K562 (cell line): Measurements from ENCODE around the gene PIP4K2A. TPM values are rescaled to one million over a fixed set of nuclear protein-coding genes. Genes with fewer than 3 reads are reported as not detected.

ENCODE experiments used
- ATAC-seq: fragments of 200-7000 bp; cut with Tn5 transposase; 3 replicates; pipeline ENCODE4 v1.9.1; 2020; ENCODE audit warnings: moderate library complexity
- BruUV-seq: library from RNA; stranded (reverse); fragments of 400-500 nt; replicated peaks from 2 replicates; lab custom pipeline; 2021; lab: Mats Ljungman, UMichigan
- CTCF ChIA-PET: fragments of 300-600 bp; formaldehyde crosslinking; extraction: SDS; loops from one replicate; lab custom pipeline; 2021; ENCODE audit warnings: low intra/inter-chr PET ratio; lab: Yijun Ruan, JAX
- POLR2A ChIA-PET: fragments of 300-600, 350-650 bp; sonication (Branson Sonifier 250); formaldehyde crosslinking; extraction: SDS; loops from one replicate; lab custom pipeline; 2021; ENCODE audit warnings: antibody characterized with exemption, inconsistent platforms; lab: Yijun Ruan, JAX
- DNase-seq, 4 experiments: peaks; one replicate each; pipeline versions ENCODE4 v3.0.0 to v3.0.0-alpha.2; 2011 to 2018; ENCODE audit warnings: low spot score in 3 of 4, mixed read lengths in 3 of 4; ENCODE audit errors: extremely low read depth in 1 of 4
- FAIRE-seq: peaks from 2 replicates; lab custom pipeline; 2011; peaks lifted over from hg19 to GRCh38; lab: Jason Lieb, UNC
- H2AFZ ChIP-seq: 2 replicates; pipeline ENCODE4 v1.6.0; 2011; ENCODE audit warnings: low read depth, low read length, control low read depth, inconsistent platforms
- H3K27ac ChIP-seq: fragments of 200-600 bp; 3 replicates; pipeline ENCODE4 v1.8.0; 2011; ENCODE audit warnings: low read depth, mild to moderate bottlenecking, control low read depth, inconsistent platforms, low read length, moderate library complexity, mixed read lengths; ENCODE audit errors: extremely low read depth
- H3K27me3 ChIP-seq, 2 experiments: fragments of 300-600 bp in 1 of 2; 2 replicates in 1 of 2; 3 replicates in 1 of 2; pipeline versions ENCODE4 v1.6.0 to v1.8.0; 2011; ENCODE audit warnings: inconsistent platforms in 2 of 2, low read length in 2 of 2, mild to moderate bottlenecking in 1 of 2, mixed read lengths in 1 of 2, moderate library complexity in 1 of 2; ENCODE audit not compliant: control insufficient read depth in 2 of 2, insufficient read depth in 2 of 2
- H3K36me3 ChIP-seq: fragments of 300-600 bp; 3 replicates; pipeline ENCODE4 v1.8.0; 2011; ENCODE audit warnings: mild to moderate bottlenecking, low read length, inconsistent platforms; ENCODE audit not compliant: control insufficient read depth, insufficient read depth
- H3K4me1 ChIP-seq, 2 experiments: fragments of 200-600 bp in 1 of 2; replicated peaks in 1 of 2; 2 replicates in 1 of 2; 3 replicates in 1 of 2; pipeline versions ENCODE4 v1.5.1 to v1.8.0; 2011; ENCODE audit warnings: inconsistent platforms in 2 of 2, low read length in 2 of 2, mild to moderate bottlenecking in 1 of 2, mixed read lengths in 1 of 2, moderate library complexity in 1 of 2; ENCODE audit not compliant: control insufficient read depth in 2 of 2, insufficient read depth in 2 of 2
- H3K4me2 ChIP-seq: 2 replicates; pipeline ENCODE4 v1.6.1; 2011; ENCODE audit warnings: low read length, control low read depth, inconsistent platforms, mixed read lengths; ENCODE audit not compliant: insufficient read depth
- H3K4me3 ChIP-seq: fragments of 200-600 bp; sonication (generic), shearing (Covaris generic); 2 replicates; pipeline ENCODE4 v1.5.1; 2016; ENCODE audit warnings: control low read depth, inconsistent platforms
- H3K79me2 ChIP-seq: fragments of 200-600 bp; 3 replicates; pipeline ENCODE4 v1.8.0; 2011; ENCODE audit warnings: low read length, inconsistent platforms; ENCODE audit not compliant: control insufficient read depth, insufficient read depth
- H3K9ac ChIP-seq, 2 experiments: 2 replicates each; pipeline versions ENCODE4 v1.6.0 to v1.6.1; 2011; ENCODE audit warnings: low read depth in 2 of 2, low read length in 2 of 2, control low read depth in 1 of 2, inconsistent platforms in 1 of 2, mild to moderate bottlenecking in 1 of 2, mixed read lengths in 1 of 2; ENCODE audit not compliant: insufficient read depth in 1 of 2
- H3K9me1 ChIP-seq: one replicate; pipeline ENCODE4 v1.6.0; 2011; ENCODE audit warnings: inconsistent platforms, mild to moderate bottlenecking, low read length, moderate library complexity; ENCODE audit not compliant: control insufficient read depth, insufficient read depth
- H3K9me3 ChIP-seq: replicated peaks from 2 replicates; pipeline ENCODE4 v1.5.1; 2011; ENCODE audit warnings: low read depth, low read length, inconsistent platforms; ENCODE audit not compliant: control insufficient read depth, insufficient read depth
- H4K20me1 ChIP-seq: replicated peaks from 2 replicates; pipeline ENCODE4 v1.6.1; 2011; ENCODE audit warnings: low read length, inconsistent platforms, mixed read lengths; ENCODE audit not compliant: control insufficient read depth, insufficient read depth
- EP300 ChIP-seq: IDR thresholded peaks from 2 replicates; pipeline ENCODE4 v1.6.1; 2012; ENCODE audit warnings: low read length, improper control_type of control experiment
- POLR2AphosphoS2 ChIP-seq: IDR thresholded peaks from 2 replicates; pipeline ENCODE4 v1.6.1; 2012; ENCODE audit warnings: low read length, improper control_type of control experiment
- SMAD1 ChIP-seq: fragments of 150-350 bp; IDR thresholded peaks from 2 replicates; pipeline ENCODE4 v1.6.1; 2014; ENCODE audit warnings: low read length, low read depth; ENCODE audit not compliant: partially characterized antibody
- STAT5A ChIP-seq: IDR thresholded peaks from 2 replicates; pipeline ENCODE4 v1.6.1; 2012; ENCODE audit warnings: low read length, inconsistent platforms, borderline replicate concordance
- TBP ChIP-seq: optimal IDR thresholded peaks from 2 replicates; pipeline ENCODE3; 2011; ENCODE audit warnings: low read depth, low read length, improper control_type of control experiment
- U2AF2 ChIP-seq: fragments of 200-400 bp; formaldehyde crosslinking; optimal IDR thresholded peaks from 2 replicates; pipeline ENCODE3; 2017; ENCODE audit warnings: low read depth, mild to moderate bottlenecking, low read length
- ZNF175 ChIP-seq: fragments of 200-800 bp; sonication (Bioruptor generic); IDR thresholded peaks from 2 replicates; pipeline ENCODE4 v1.6.1; 2016; ENCODE audit warnings: low read depth, mild to moderate bottlenecking, missing genetic modification characterization, missing compliant biosample characterization
- ZSCAN32 ChIP-seq: fragments of 450-650 bp; formaldehyde crosslinking; IDR thresholded peaks from 2 replicates; pipeline ENCODE4 v1.4.0; 2020; ENCODE audit warnings: mild to moderate bottlenecking, moderate library complexity
- WGBS: fragments of 100-300 bp; shearing (Covaris generic); methylation state at CpG from one replicate; pipeline ENCODE4 v1.1.6; 2016; ENCODE audit warnings: low coverage, mixed read lengths; ENCODE audit not compliant: insufficient coverage; ENCODE audit errors: missing lambda C conversion rate; 5-methylcytosine and 5-hydroxymethylcytosine counted together
- in situ Hi-C: fragments of 300-500 bp; cut with MboI; formaldehyde crosslinking; loops from 4 replicates; pipeline ENCODE4 v1.15.0; 2018; ENCODE audit warnings: inconsistent platforms, mixed read lengths
- intact Hi-C: fragments of 100-400 bp; cut with micrococcal nuclease; formaldehyde crosslinking; loops from 2 replicates; pipeline ENCODE4 v1.14.2; 2022
- polyA plus RNA-seq, 8 experiments: library from polyadenylated mRNA; depleted of rRNA in 4 of 8; stranded (reverse) in 5 of 8; unstranded in 3 of 8; fragments of >200 nt; fragmentation: Nextera tagmentation in 2 of 8; fragmentation: Illumina TruSeq in 1 of 8; extraction: Ambion mirVana in 2 of 8; extraction: Trizol in 1 of 8; gene quantifications; 2 replicates each; pipeline versions ENCODE4 v1.2.1 to v1.2.3, GENCODE V29; 2011 to 2014; ENCODE audit warnings: inconsistent platforms in 1 of 8, missing spikeins in 1 of 8
- total RNA-seq, 7 experiments: library from RNA; depleted of rRNA in 6 of 7; stranded (reverse); fragments of >200 nt in 6 of 7; fragmentation: Illumina TruSeq in 2 of 7; extraction: Trizol in 2 of 7; gene quantifications; 2 replicates each; pipeline versions ENCODE4 v1.2.1 to v1.2.3, GENCODE V29; 2011 to 2021; ENCODE audit warnings: low replicate concordance in 1 of 7
- TF ChIP-seq, protein P1 (sequence below): sonication (generic); formaldehyde crosslinking; IDR thresholded peaks from 2 replicates; pipeline ENCODE4 v1.8.0; 2023; ENCODE audit warnings: missing genetic modification reagents, mild to moderate bottlenecking, borderline replicate concordance
- TF ChIP-seq, protein P2 (sequence below): fragments of 250-450 bp; sonication (Bioruptor Pico); IDR thresholded peaks from 2 replicates; pipeline ENCODE4 v1.8.0; 2021; ENCODE audit warnings: moderate library complexity, mild to moderate bottlenecking, inconsistent platforms
- TF ChIP-seq, protein P3 (sequence below): fragments of 450-650 bp; formaldehyde crosslinking; IDR thresholded peaks from 2 replicates; pipeline ENCODE4 v1.4.0; 2022; ENCODE audit warnings: missing genetic modification characterization
- TF ChIP-seq, protein P4 (sequence below): fragments of 450-650 bp; conservative IDR thresholded peaks from 2 replicates; pipeline ENCODE4 v1.6.1; 2016; ENCODE audit warnings: missing genetic modification characterization, low read depth, mild to moderate bottlenecking, missing compliant biosample characterization, moderate library complexity

The PIP4K2A gene
- total and polyA plus RNA-seq, 9 of the 15 experiments (the other 6 are each of a cell fraction or from before 2014, with no cell fraction given): 35.6 to 117 (median 71.9) TPM

DNA sequence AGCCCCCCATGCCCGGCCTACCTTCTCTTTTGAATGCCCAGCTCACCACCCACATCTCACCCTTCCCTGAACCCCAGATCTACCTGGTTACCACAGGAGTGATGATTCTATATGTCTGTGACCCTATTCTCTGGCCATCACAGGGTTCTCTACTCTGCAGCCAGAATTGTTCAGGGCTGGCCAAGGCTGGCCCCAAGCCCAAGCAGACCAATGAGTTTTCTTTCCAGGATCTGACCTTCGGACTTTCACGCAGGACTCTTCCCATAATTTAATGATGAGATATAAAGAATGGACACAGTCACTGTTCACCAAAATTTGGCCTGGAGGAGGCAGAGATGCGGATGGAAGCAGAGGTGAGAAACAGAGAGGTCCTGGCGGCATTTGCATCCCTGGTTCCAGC, 72.6 kb downstream of the PIP4K2A start:
- Histone ChIP-seq H4K20me1 (peaks cover 11% of the 10 kb centered on the region), H3K9ac (0 out of 4 replicates have a peak overlapping the region, but pooled peaks of 1 of the 2 experiments have one; percentile 18), H3K27ac (no peak overlapping the region), H3K36me3 (no peaks in the 10 kb centered on the region; the same call in 2 of the 3 replicates), H3K4me1 (peaks cover 10 to 24% of the 10 kb centered on the region in 2 experiments), H2AFZ (no peak overlapping the region), H3K27me3 (no peaks in the 10 kb centered on the region), H3K4me3 (no peak overlapping the region), H3K4me2 (no peak overlapping the region), H3K9me1 (peaks cover 7% of the 10 kb centered on the region), H3K9me3 (no peaks in the 10 kb centered on the region), H3K79me2 (peaks cover 97% of the 10 kb centered on the region)
- intact Hi-C loops (no loop called here), in situ Hi-C loops (no loop called here)
- ATAC-seq: no peak
- DNase-seq: no peak
- 96% methylated on average over 5 of the region's 5 CpGs for WGBS
- FAIRE-seq: no peak
- CTCF ChIA-PET: no interaction called here
- POLR2A ChIA-PET: interaction anchor here (0.6 to 1.4 kb wide), 2 partner anchors 10 to 413 kb away, joined by 3 to 8 read pairs; no protein-coding TSS in a partner anchor
- no TSS peak for BruUV-seq
- TF ChIP-seq, protein P1, sequence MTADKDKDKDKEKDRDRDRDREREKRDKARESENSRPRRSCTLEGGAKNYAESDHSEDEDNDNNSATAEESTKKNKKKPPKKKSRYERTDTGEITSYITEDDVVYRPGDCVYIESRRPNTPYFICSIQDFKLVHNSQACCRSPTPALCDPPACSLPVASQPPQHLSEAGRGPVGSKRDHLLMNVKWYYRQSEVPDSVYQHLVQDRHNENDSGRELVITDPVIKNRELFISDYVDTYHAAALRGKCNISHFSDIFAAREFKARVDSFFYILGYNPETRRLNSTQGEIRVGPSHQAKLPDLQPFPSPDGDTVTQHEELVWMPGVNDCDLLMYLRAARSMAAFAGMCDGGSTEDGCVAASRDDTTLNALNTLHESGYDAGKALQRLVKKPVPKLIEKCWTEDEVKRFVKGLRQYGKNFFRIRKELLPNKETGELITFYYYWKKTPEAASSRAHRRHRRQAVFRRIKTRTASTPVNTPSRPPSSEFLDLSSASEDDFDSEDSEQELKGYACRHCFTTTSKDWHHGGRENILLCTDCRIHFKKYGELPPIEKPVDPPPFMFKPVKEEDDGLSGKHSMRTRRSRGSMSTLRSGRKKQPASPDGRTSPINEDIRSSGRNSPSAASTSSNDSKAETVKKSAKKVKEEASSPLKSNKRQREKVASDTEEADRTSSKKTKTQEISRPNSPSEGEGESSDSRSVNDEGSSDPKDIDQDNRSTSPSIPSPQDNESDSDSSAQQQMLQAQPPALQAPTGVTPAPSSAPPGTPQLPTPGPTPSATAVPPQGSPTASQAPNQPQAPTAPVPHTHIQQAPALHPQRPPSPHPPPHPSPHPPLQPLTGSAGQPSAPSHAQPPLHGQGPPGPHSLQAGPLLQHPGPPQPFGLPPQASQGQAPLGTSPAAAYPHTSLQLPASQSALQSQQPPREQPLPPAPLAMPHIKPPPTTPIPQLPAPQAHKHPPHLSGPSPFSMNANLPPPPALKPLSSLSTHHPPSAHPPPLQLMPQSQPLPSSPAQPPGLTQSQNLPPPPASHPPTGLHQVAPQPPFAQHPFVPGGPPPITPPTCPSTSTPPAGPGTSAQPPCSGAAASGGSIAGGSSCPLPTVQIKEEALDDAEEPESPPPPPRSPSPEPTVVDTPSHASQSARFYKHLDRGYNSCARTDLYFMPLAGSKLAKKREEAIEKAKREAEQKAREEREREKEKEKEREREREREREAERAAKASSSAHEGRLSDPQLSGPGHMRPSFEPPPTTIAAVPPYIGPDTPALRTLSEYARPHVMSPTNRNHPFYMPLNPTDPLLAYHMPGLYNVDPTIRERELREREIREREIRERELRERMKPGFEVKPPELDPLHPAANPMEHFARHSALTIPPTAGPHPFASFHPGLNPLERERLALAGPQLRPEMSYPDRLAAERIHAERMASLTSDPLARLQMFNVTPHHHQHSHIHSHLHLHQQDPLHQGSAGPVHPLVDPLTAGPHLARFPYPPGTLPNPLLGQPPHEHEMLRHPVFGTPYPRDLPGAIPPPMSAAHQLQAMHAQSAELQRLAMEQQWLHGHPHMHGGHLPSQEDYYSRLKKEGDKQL (CRISPR knock-in tag): no peak
- TF ChIP-seq TBP (no peak), ZSCAN32 (CRISPR knock-in tag) (no peak), POLR2AphosphoS2 (no peak), EP300 (no peak), SMAD1 (no peak), STAT5A (no peak), U2AF2 (no peak), ZNF175 (CRISPR knock-in tag) (no peak)
- TF ChIP-seq, protein P2, sequence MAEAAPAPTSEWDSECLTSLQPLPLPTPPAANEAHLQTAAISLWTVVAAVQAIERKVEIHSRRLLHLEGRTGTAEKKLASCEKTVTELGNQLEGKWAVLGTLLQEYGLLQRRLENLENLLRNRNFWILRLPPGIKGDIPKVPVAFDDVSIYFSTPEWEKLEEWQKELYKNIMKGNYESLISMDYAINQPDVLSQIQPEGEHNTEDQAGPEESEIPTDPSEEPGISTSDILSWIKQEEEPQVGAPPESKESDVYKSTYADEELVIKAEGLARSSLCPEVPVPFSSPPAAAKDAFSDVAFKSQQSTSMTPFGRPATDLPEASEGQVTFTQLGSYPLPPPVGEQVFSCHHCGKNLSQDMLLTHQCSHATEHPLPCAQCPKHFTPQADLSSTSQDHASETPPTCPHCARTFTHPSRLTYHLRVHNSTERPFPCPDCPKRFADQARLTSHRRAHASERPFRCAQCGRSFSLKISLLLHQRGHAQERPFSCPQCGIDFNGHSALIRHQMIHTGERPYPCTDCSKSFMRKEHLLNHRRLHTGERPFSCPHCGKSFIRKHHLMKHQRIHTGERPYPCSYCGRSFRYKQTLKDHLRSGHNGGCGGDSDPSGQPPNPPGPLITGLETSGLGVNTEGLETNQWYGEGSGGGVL (CRISPR knock-in tag): no peak
- TF ChIP-seq, protein P3, sequence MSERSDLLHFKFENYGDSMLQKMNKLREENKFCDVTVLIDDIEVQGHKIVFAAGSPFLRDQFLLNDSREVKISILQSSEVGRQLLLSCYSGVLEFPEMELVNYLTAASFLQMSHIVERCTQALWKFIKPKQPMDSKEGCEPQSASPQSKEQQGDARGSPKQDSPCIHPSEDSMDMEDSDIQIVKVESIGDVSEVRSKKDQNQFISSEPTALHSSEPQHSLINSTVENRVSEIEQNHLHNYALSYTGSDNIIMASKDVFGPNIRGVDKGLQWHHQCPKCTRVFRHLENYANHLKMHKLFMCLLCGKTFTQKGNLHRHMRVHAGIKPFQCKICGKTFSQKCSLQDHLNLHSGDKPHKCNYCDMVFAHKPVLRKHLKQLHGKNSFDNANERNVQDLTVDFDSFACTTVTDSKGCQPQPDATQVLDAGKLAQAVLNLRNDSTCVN: no peak
- TF ChIP-seq, protein P4, sequence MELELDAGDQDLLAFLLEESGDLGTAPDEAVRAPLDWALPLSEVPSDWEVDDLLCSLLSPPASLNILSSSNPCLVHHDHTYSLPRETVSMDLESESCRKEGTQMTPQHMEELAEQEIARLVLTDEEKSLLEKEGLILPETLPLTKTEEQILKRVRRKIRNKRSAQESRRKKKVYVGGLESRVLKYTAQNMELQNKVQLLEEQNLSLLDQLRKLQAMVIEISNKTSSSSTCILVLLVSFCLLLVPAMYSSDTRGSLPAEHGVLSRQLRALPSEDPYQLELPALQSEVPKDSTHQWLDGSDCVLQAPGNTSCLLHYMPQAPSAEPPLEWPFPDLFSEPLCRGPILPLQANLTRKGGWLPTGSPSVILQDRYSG (tag): no peak
